ENCODE results near the gene NSMF. TPM values are rescaled to one million over a fixed set of nuclear protein-coding genes. Genes with fewer than 3 reads are reported as not detected.

NSMF gene
- total and polyA plus RNA-seq, 8 donors, result 29.5 to 46.5 (median 36.3) TPM

DNA sequence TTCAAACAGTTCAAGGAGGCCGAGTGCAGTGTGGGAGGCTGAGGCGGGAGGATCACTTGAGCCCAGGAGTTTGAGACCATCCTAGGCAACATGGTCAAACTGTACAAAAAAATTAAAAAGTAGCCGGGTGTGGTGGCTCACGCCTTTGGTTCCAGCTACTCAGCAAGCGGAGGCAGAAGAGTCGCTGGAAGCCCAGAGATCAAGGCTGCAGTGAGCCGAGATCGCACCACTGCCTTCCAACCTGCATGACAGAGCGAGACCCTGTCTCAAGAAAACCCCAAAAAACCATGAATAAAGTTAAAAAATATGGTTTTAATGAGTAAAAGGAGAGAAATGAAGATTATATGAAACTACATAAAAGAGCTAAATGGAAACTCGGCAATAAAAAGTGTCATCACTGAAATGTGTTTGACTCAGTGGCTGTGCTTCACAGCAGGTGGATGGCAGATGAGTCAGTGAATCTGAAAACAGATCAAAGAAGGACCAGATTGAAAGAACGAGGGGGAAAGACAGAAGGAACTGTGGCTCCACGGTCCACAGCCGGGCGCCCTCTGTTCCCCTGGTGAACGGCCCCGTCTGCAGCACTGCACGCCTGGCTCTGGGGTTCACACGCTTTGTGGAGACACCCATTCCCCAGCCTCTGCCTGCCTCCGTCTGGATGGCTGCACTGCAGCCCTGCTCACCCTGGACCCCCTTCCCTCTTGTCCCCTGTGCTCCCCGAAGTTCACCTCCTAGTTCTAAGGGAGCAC is 61.3 kb downstream of the NSMF start:
- ATAC-seq, result no peak
- H3K36me3 ChIP-seq, result no peaks in the 10 kb centered on the region
- no peak for DNase-seq
- intact Hi-C loops (cut with DNase I), result no loop called here
- H3K9me3 ChIP-seq, result no peaks in the 10 kb centered on the region
- no peak overlapping the region for H3K27ac ChIP-seq
- TF ChIP-seq, protein P1, sequence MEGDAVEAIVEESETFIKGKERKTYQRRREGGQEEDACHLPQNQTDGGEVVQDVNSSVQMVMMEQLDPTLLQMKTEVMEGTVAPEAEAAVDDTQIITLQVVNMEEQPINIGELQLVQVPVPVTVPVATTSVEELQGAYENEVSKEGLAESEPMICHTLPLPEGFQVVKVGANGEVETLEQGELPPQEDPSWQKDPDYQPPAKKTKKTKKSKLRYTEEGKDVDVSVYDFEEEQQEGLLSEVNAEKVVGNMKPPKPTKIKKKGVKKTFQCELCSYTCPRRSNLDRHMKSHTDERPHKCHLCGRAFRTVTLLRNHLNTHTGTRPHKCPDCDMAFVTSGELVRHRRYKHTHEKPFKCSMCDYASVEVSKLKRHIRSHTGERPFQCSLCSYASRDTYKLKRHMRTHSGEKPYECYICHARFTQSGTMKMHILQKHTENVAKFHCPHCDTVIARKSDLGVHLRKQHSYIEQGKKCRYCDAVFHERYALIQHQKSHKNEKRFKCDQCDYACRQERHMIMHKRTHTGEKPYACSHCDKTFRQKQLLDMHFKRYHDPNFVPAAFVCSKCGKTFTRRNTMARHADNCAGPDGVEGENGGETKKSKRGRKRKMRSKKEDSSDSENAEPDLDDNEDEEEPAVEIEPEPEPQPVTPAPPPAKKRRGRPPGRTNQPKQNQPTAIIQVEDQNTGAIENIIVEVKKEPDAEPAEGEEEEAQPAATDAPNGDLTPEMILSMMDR (IDR thresholded peaks at IDR 0.05), result no peak
- H3K4me1 ChIP-seq, result no peaks in the 10 kb centered on the region
- no peak overlapping the region for H3K4me3 ChIP-seq
- H3K27me3 ChIP-seq, result no peaks in the 10 kb centered on the region

Small RNA genes within 50 kb of the gene (microRNA-seq; reads per million reads assigned to microRNA genes)
- gene MIR7114, result 0.50 to 0.68 reads per million in 2 donors

Other genes starting within 250 kb of the NSMF start
- 1 to 10 TPM; 4.9 to 7.5 TPM for gene RNF208, start 237.1 kb downstream of the NSMF start, total RNA-seq
- gene RNF208, start 237.1 kb downstream of the NSMF start, polyA plus RNA-seq (ENCODE audit: insufficient read length in 6 of 6), result 1 to 10 TPM; 4.0 to 7.8 (median 5.9) TPM
- gene CYSRT1, start 234.2 kb downstream of the NSMF start, total RNA-seq, result under 1 TPM; 0.44 to 0.50 TPM
- gene CYSRT1, start 234.2 kb downstream of the NSMF start, polyA plus RNA-seq (ENCODE audit: insufficient read length in 6 of 6), result 1 to 10 TPM; 1.4 to 3.7 (median 2.8) TPM
- gene RNF224, start 231.8 kb downstream of the NSMF start, total RNA-seq, result under 1 TPM; 0.15 to 0.18 TPM
- gene RNF224, start 231.8 kb downstream of the NSMF start, polyA plus RNA-seq (ENCODE audit: insufficient read length in 6 of 6), result 1 to 10 TPM; 1.7 to 4.8 (median 3.5) TPM
- under 1 TPM in 1 of 2 donors, not detected in 1; 0.12 TPM for gene SLC34A3, start 228.4 kb downstream of the NSMF start, total RNA-seq
- gene SLC34A3, start 228.4 kb downstream of the NSMF start, polyA plus RNA-seq (ENCODE audit: insufficient read length in 6 of 6), result 1 to 10 TPM; 1.0 to 2.8 (median 2.1) TPM
- gene TUBB4B, start 218.0 kb downstream of the NSMF start, total RNA-seq, result 100 to 1,000 TPM; 245 to 337 TPM
- gene TUBB4B, start 218.0 kb downstream of the NSMF start, polyA plus RNA-seq (ENCODE audit: insufficient read length in 6 of 6), result 100 to 1,000 TPM; 196 to 315 (median 237) TPM
- not detected for gene STPG3, start 208.0 kb downstream of the NSMF start, total RNA-seq
- 1 to 10 TPM in 3 of 6 donors, under 1 TPM in 3; 0.69 to 1.4 (median 0.89) TPM for gene STPG3, start 208.0 kb downstream of the NSMF start, polyA plus RNA-seq (ENCODE audit: insufficient read length in 6 of 6)
- gene NELFB, start 204.0 kb downstream of the NSMF start, total RNA-seq, result 10 to 100 TPM; 47.8 to 49.7 TPM
- 10 to 100 TPM; 52.9 to 62.9 (median 56.8) TPM for gene NELFB, start 204.0 kb downstream of the NSMF start, polyA plus RNA-seq (ENCODE audit: insufficient read length in 6 of 6)
- gene TOR4A, start 181.6 kb downstream of the NSMF start, total RNA-seq, result 10 to 100 TPM; 31.8 to 38.5 TPM
- 10 to 100 TPM in 4 of 6 donors, 1 to 10 TPM in 2; 8.5 to 13.4 (median 11.0) TPM for gene TOR4A, start 181.6 kb downstream of the NSMF start, polyA plus RNA-seq (ENCODE audit: insufficient read length in 6 of 6)
- gene NRARP, start 157.1 kb downstream of the NSMF start, total RNA-seq, result 10 to 100 TPM; 11.3 to 15.2 TPM
- gene NRARP, start 157.1 kb downstream of the NSMF start, polyA plus RNA-seq (ENCODE audit: insufficient read length in 6 of 6), result 10 to 100 TPM in 2 of 6 donors, 1 to 10 TPM in 4; 7.0 to 11.1 (median 9.0) TPM
- 10 to 100 TPM; 13.7 to 21.8 TPM for gene EXD3, start 36.2 kb downstream of the NSMF start, total RNA-seq
- gene EXD3, start 36.2 kb downstream of the NSMF start, polyA plus RNA-seq (ENCODE audit: insufficient read length in 6 of 6), result 10 to 100 TPM; 13.2 to 21.0 (median 16.6) TPM
- gene NOXA1, start 35.9 kb downstream of the NSMF start, total RNA-seq, result 1 to 10 TPM; 6.1 to 8.7 TPM
- gene NOXA1, start 35.9 kb downstream of the NSMF start, polyA plus RNA-seq (ENCODE audit: insufficient read length in 6 of 6), result 1 to 10 TPM; 4.5 to 7.3 (median 6.9) TPM
- gene ENTPD8, start 18.0 kb downstream of the NSMF start, total RNA-seq, result under 1 TPM in 1 of 2 donors, not detected in 1; 0.15 TPM
- under 1 TPM; 0.33 to 0.68 (median 0.46) TPM for gene ENTPD8, start 18.0 kb downstream of the NSMF start, polyA plus RNA-seq (ENCODE audit: insufficient read length in 6 of 6)
- gene PNPLA7, start 91.1 kb upstream of the NSMF start, total RNA-seq, result 1 to 10 TPM; 2.9 to 6.3 TPM
- gene PNPLA7, start 91.1 kb upstream of the NSMF start, polyA plus RNA-seq (ENCODE audit: insufficient read length in 6 of 6), result 1 to 10 TPM; 3.3 to 8.9 (median 4.9) TPM
- gene MRPL41, start 92.5 kb upstream of the NSMF start, total RNA-seq, result 10 to 100 TPM; 30.2 to 49.1 TPM
- 10 to 100 TPM; 10.9 to 22.2 (median 15.0) TPM for gene MRPL41, start 92.5 kb upstream of the NSMF start, polyA plus RNA-seq (ENCODE audit: insufficient read length in 6 of 6)
- gene DPH7, start 119.6 kb upstream of the NSMF start, total RNA-seq, result 10 to 100 TPM; 25.6 to 26.8 TPM
- 10 to 100 TPM; 43.2 to 69.2 (median 55.6) TPM for gene DPH7, start 119.6 kb upstream of the NSMF start, polyA plus RNA-seq (ENCODE audit: insufficient read length in 6 of 6)
- gene ZMYND19, start 131.2 kb upstream of the NSMF start, total RNA-seq, result 10 to 100 TPM; 22.3 to 30.5 TPM
- 10 to 100 TPM; 15.3 to 25.0 (median 20.5) TPM for gene ZMYND19, start 131.2 kb upstream of the NSMF start, polyA plus RNA-seq (ENCODE audit: insufficient read length in 6 of 6)
- gene ARRDC1, start 146.4 kb upstream of the NSMF start, total RNA-seq, result 10 to 100 TPM; 63.6 to 77.3 TPM
- 10 to 100 TPM; 26.2 to 43.9 (median 31.7) TPM for gene ARRDC1, start 146.4 kb upstream of the NSMF start, polyA plus RNA-seq (ENCODE audit: insufficient read length in 6 of 6)
- 10 to 100 TPM; 71.5 to 79.8 TPM for gene EHMT1, start 159.7 kb upstream of the NSMF start, total RNA-seq
- 10 to 100 TPM; 77.9 to 92.7 (median 85.8) TPM for gene EHMT1, start 159.7 kb upstream of the NSMF start, polyA plus RNA-seq (ENCODE audit: insufficient read length in 6 of 6)